Kidney capillary endothelial cell (primary cell): Measurements from ENCODE around the gene FNIP1.
"Not testable (repeated sequence)": the region's sequence is repeated elsewhere in the genome, so short reads cannot be mapped to it uniquely, and the experiment has no call there.

Source experiments
- DNase-seq: peaks from one replicate; pipeline ENCODE4 v3.0.0-alpha.2; 2018; ENCODE audit warnings: low spot score

FNIP1 gene

GRCh38 chr5:131786900-131787692 is 9.7 kb downstream of the FNIP1 start:
- DNase-seq: no peak

- no peak for DNase-seq
Observed at GRCh38 chr5:131786036-131786435, 10.8 kb downstream of the FNIP1 start.

- DNase-seq: no peak
Observed at GRCh38 chr5:131783874-131784273, 12.9 kb downstream of the FNIP1 start.

- no peak for DNase-seq
Observed at GRCh38 chr5:131783357-131783756, 13.5 kb downstream of the FNIP1 start.

GRCh38 chr5:131782717-131783116 is 14.1 kb downstream of the FNIP1 start:
- no peak for DNase-seq

- not testable (repeated sequence) for DNase-seq
Observed at GRCh38 chr5:131778141-131778540, 18.7 kb downstream of the FNIP1 start.

- DNase-seq: no peak
Observed at GRCh38 chr5:131776450-131776849, 20.4 kb downstream of the FNIP1 start.

GRCh38 chr5:131774652-131775367 is 22.0 kb downstream of the FNIP1 start:
- no peak for DNase-seq

GRCh38 chr5:131773805-131774204 is 23.0 kb downstream of the FNIP1 start:
- DNase-seq: no peak

GRCh38 chr5:131771692-131772091 is 25.1 kb downstream of the FNIP1 start:
- DNase-seq: no peak

- no peak for DNase-seq
Observed at GRCh38 chr5:131769961-131770360, 26.9 kb downstream of the FNIP1 start.

GRCh38 chr5:131769336-131769735 is 27.5 kb downstream of the FNIP1 start:
- no peak for DNase-seq

GRCh38 chr5:131767891-131768290 is 28.9 kb downstream of the FNIP1 start:
- no peak for DNase-seq

- DNase-seq: no peak
Observed at GRCh38 chr5:131766689-131767088, 30.1 kb downstream of the FNIP1 start.

- DNase-seq: no peak
Observed at GRCh38 chr5:131765261-131765660, 31.6 kb downstream of the FNIP1 start.

GRCh38 chr5:131763968-131764367 is 32.8 kb downstream of the FNIP1 start:
- DNase-seq: no peak

- DNase-seq: no peak
Observed at GRCh38 chr5:131760793-131761192, 36.0 kb downstream of the FNIP1 start.

GRCh38 chr5:131759704-131760103 is 37.1 kb downstream of the FNIP1 start:
- DNase-seq: no peak

GRCh38 chr5:131758520-131758900 is 38.3 kb downstream of the FNIP1 start:
- DNase-seq: no peak

GRCh38 chr5:131757830-131758519 is 38.8 kb downstream of the FNIP1 start:
- no peak for DNase-seq

GRCh38 chr5:131756942-131757341 is 39.9 kb downstream of the FNIP1 start:
- DNase-seq: no peak

- DNase-seq: no peak
Observed at GRCh38 chr5:131754363-131754762, 42.5 kb downstream of the FNIP1 start.

GRCh38 chr5:131751506-131751905 is 45.3 kb downstream of the FNIP1 start:
- DNase-seq: no peak
